Suppressor macrophage treated with lipopolysaccharide for 4 hours (primary cell): Measurements from ENCODE around the gene PWP2.

Experiments used
- DNase-seq: peaks from one replicate; pipeline ENCODE4 v3.0.0-alpha.2; 2020

PWP2 gene

DNA sequence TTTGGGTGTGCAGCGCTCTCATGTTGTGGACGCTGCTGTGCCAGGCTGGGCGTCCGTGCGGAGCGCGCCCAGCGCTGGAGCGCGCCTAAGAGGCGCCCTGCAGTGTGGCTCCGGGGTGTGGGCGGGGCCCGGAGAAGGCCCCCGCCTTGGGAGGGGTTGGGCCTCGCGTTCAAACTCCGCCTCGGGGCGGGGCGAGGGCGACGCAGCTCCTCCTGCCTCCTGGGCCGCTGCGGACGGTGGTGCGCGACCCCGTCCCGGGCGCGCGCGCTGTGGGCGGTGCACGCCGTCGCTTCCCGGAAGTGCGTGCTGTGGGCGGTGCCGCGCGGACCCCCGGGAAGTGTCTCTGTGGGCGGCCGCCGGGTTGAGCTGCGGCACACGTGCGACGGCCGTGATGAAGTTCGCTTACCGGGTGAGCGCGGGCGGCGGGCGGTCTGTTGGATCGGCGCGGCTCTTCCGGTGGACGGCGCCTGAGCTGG lies at the start of gene PWP2:
PWP2 (plus strand) TSS at position 374 of the 476 bp plus-strand sequence; CDS start at position 392, 18 bp downstream.
- DNase-seq: peak; percentile 37

GRCh38 chr21:44057960-44058651 lies 49.1 kb upstream of the PWP2 start:
- DNase-seq: no peak

DNA sequence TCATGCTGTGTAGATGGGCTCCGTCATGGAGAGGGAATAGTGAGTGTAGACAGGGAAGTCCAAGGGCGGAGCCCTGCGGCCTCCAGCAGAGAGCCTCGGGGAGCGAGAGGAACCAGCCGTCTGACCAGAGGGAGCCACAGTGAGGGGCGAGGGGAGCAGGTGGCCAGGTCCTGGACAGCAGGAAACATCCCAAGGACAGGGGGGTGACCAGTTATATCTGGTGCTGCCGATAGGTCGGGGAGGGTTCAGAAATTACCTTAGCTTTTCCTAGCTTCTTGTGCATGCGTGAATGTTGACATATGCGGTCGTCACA lies 48.6 kb upstream of the PWP2 start:
- DNase-seq: no peak

- no peak for DNase-seq
Observed at GRCh38 chr21:44058981-44059380, 48.2 kb upstream of the PWP2 start.

GRCh38 chr21:44059710-44060109 lies 47.5 kb upstream of the PWP2 start:
- DNase-seq: no peak

DNA sequence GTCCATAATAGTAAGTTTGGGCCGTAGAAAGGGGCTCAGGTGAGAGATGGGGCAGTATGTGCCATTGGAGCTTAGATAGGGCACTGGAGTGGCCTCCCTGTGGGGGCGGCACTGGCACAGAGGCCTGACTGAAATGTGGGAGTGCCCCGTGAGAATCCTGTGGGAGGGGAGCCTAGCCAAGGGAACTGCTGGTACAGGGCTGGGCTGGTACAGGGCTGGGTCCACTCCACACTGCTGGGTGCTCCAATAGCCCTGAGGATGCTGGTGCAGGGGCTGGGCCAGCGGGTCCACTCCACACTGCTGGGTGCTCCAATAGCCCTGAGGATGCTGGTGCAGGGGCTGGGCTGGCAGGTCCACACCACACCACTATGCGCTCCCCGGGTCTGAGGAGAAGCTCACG lies 44.8 kb upstream of the PWP2 start:
- DNase-seq: no peak

DNA sequence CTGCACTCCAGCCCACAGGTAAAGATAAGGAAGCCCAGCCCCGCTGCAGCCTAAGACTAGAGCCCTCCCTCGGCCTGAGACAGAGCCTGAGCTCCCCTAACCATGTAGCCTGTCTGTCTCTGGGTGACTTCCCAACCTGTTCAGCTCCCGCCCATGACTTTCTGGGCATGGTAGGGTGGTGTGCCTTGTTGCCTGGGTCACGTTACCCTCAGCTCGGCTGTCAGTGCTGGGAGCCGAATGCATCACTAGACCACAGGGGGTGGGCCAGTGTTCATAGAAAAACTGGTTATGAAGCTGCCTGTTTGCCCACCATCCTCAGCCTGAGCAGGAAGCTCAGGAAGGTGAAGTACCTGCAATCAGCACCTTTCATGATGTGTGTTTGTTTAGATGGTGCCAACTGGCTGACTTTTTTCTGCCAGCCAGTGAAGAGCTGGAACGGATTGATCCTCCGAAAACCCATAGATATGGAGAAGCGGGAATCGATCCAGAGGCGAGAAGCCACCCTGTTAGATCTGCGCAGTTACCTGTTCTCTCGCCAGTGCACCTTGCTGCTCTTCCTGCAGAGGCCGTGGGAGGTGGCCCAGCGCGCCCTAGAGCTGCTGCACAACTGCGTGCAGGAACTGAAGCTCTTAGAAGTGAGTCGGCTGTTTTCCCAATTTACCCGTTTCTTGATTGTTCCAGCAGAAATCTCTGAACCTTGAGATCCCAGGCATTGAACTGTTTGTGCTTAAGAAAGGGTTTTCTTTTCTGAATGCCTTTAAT lies 43.9 kb upstream of the PWP2 start:
- DNase-seq: no peak

GRCh38 chr21:44064852-44065403 lies 42.3 kb upstream of the PWP2 start:
- no peak for DNase-seq

DNA sequence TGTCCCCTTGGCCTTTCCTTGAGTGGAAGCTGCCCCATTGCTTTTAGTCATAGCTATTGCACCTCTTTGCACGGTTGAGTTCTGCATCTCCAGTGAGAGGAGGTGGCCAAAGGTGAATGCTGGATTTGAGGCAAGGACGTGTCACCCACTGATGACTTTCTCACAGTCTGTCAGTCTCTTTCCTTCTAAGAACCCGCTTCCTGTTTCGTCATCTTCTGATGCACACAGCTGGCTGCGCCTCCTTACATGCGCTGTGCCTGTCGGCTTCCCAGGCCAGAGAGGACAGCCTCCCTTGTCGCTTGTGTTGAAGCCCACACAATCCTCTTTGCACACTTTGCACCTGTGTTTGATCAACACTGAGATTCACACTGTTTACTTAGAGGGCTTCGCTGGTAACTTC lies 41.8 kb upstream of the PWP2 start:
- DNase-seq: peak; percentile 70

- no peak for DNase-seq
Observed at GRCh38 chr21:44066116-44066515, 41.1 kb upstream of the PWP2 start.

- DNase-seq: no peak
Observed at GRCh38 chr21:44067011-44067839, 40.0 kb upstream of the PWP2 start.

DNA sequence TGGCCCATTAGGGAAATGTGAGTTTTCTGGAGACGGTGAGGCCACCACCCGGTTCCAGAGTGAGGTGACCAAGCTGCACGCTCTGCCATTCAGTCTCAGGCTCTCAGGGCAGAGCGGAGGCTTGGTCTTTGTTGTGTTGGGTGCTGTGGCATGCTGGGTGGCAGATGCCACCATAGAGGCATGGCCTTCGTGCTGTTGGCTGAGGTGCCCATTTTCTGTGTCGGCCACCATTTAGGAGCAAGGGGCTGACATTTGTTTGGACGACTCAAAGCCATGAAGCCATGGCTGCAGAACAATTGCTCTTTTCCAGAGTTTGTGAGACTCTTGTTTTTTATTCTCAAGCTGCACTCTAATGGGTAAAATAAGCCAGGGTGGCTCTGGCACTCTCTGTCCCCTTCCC lies 36.8 kb upstream of the PWP2 start:
- no peak for DNase-seq

GRCh38 chr21:44071359-44072104 lies 35.7 kb upstream of the PWP2 start:
- DNase-seq: no peak

DNA sequence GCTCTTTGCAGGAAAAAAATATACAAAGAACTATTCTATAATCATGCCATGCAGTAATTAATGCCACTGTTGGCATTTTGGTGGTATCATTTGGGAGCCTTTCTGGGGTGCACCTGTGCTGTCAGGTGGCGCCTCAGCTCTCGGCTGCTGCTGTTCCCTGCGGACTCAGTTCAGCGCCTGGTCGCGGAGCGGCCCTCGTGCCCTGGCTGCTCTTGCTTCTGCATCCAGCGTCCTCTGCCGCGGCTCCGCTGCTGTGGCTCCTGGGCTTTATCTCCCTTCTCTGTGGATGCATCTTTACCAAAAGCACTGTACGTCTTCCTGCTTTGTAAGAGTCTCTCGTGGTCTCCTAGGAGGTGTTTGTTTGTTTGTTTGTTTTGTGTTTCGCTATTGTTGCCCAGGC lies 35.1 kb upstream of the PWP2 start:
- no peak for DNase-seq

DNA sequence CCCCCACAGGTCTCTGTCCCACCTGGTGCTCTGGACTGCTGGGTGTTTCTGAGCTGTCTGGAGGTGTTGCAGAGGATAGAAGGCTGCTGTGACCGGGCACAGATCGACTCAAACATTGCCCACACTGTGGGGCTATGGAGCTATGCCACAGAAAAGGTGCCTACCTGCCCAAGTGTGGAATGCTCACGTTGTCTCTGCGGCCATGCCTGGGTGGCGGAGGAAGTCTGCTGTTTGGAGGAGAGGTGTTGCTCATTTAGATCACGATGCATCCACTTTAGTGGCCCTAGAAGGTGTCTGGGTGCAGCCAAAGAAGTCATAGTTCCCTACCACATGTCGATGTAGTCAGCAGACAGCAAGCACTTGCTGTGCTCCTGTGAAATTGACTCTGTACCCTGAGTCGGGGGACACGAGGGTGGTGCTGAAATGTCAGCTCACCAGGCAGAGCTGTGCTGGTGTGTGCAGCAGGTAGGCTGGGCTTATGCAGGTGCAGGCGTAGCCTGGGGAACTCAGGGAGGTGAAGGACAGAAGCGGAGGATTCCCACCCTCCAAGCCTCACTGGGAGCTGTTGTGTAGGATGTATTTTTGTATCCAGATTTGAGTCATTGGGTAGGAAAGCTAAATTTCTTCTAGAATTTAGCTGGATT lies 32.8 kb upstream of the PWP2 start:
- no peak for DNase-seq

GRCh38 chr21:44076316-44076715 lies 30.9 kb upstream of the PWP2 start:
- no peak for DNase-seq

- DNase-seq: no peak
Observed at GRCh38 chr21:44078411-44078981, 28.7 kb upstream of the PWP2 start.

DNA sequence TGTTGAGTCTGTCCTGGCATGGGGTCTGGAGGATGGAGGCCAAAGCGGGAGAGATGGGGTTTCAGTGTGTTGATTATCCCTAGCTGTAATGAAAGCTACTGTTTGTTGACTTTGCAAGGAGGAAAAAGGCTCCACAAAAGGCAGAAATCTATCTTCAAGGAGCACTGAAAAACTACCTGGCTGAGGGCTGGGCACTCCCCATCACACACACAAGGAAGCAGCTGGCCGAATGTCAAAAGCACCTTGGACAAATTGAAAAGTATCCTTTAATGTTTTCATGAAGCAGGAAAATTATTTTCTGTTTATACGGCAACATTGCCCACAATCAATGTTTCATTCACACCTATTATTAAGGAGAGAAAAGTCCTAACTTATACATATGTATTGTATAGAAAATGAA lies 27.8 kb upstream of the PWP2 start:
- DNase-seq: no peak

- DNase-seq: no peak
Observed at GRCh38 chr21:44079846-44080245, 27.4 kb upstream of the PWP2 start.

- no peak for DNase-seq
Observed at GRCh38 chr21:44082648-44083440, 24.4 kb upstream of the PWP2 start.
